CD4-positive, alpha-beta T cell treated with Interleukin-6 at 100 ng/mL for 8 hours (primary cell): ENCODE data around the gene EDN2.

Experiments
- DNase-seq: peaks from one replicate; pipeline ENCODE4 v3.0.0-alpha.2; 2020; ENCODE audit warnings: mixed read lengths, low spot score

The EDN2 gene

GRCh38 chr1:41498804-41499203 is 14.3 kb upstream of the EDN2 start:
- no peak for DNase-seq

GRCh38 chr1:41498391-41498790 is 13.9 kb upstream of the EDN2 start:
- DNase-seq: no peak

- DNase-seq: no peak
Measured at GRCh38 chr1:41497461-41498030, 13.1 kb upstream of the EDN2 start.

- DNase-seq: no peak
Measured at GRCh38 chr1:41497056-41497440, 12.6 kb upstream of the EDN2 start.

GRCh38 chr1:41496080-41497055 is 11.9 kb upstream of the EDN2 start:
- no peak for DNase-seq

GRCh38 chr1:41495210-41495948 is 10.9 kb upstream of the EDN2 start:
- no peak for DNase-seq

GRCh38 chr1:41494351-41495209 is 10.1 kb upstream of the EDN2 start:
- no peak for DNase-seq

GRCh38 chr1:41493626-41494350 is 9.3 kb upstream of the EDN2 start:
- DNase-seq: no peak

- DNase-seq: no peak
Measured at GRCh38 chr1:41493117-41493536, 8.6 kb upstream of the EDN2 start.

- DNase-seq: no peak
Measured at GRCh38 chr1:41492341-41492848, 7.9 kb upstream of the EDN2 start.

GRCh38 chr1:41490911-41491310 is 6.4 kb upstream of the EDN2 start:
- no peak for DNase-seq

GRCh38 chr1:41489561-41489960 is 5.1 kb upstream of the EDN2 start:
- DNase-seq: no peak

- DNase-seq: no peak
Measured at GRCh38 chr1:41488040-41488951, 3.8 kb upstream of the EDN2 start.

GRCh38 chr1:41487126-41488039 is 2.9 kb upstream of the EDN2 start:
- no peak for DNase-seq

- no peak for DNase-seq
Measured at GRCh38 chr1:41486371-41487125, 2.1 kb upstream of the EDN2 start.

GRCh38 chr1:41486053-41486370 is 1.5 kb upstream of the EDN2 start:
- no peak for DNase-seq

GRCh38 chr1:41485605-41486004 is 1.1 kb upstream of the EDN2 start:
- DNase-seq: no peak

GRCh38 chr1:41483960-41484401 is 502 bp downstream of the EDN2 start:
- no peak for DNase-seq
